ENCODE measurements around the gene IFNGR2.

- TF ChIP-seq, protein P1, sequence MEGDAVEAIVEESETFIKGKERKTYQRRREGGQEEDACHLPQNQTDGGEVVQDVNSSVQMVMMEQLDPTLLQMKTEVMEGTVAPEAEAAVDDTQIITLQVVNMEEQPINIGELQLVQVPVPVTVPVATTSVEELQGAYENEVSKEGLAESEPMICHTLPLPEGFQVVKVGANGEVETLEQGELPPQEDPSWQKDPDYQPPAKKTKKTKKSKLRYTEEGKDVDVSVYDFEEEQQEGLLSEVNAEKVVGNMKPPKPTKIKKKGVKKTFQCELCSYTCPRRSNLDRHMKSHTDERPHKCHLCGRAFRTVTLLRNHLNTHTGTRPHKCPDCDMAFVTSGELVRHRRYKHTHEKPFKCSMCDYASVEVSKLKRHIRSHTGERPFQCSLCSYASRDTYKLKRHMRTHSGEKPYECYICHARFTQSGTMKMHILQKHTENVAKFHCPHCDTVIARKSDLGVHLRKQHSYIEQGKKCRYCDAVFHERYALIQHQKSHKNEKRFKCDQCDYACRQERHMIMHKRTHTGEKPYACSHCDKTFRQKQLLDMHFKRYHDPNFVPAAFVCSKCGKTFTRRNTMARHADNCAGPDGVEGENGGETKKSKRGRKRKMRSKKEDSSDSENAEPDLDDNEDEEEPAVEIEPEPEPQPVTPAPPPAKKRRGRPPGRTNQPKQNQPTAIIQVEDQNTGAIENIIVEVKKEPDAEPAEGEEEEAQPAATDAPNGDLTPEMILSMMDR (IDR thresholded peaks at IDR 0.05) = no peak
- TF ChIP-seq POLR2A (IDR thresholded peaks at IDR 0.05) = no peak
These were observed 6.3 kb upstream of the IFNGR2 start for GRCh38 chr21:33396951-33397350.
